Esophagus squamous epithelium (tissue), 5 donors: ENCODE data around the gene KCNB1. TPM values are rescaled to one million over a fixed set of nuclear protein-coding genes. Genes with fewer than 3 reads are reported as not detected.
A peak's percentile ranks its signal among the peaks of the same experiment; 100 is the strongest.

ENCODE experiments used
- DNase-seq: peaks from one replicate; lab custom pipeline; 2025; lab: John Stamatoyannopoulos, UW
- H3K27ac ChIP-seq, 4 donors: fragments of 200-600 bp; sonication (generic); one replicate each; pipeline ENCODE4 v1.5.1; 2016 to 2019; ENCODE audit warnings: mild to moderate bottlenecking in 1 of 4
- H3K27me3 ChIP-seq, 4 donors: fragments of 200-600 bp; sonication (generic); 1 replicate in 3 of 4; 2 replicates in 1 of 4; pipeline versions ENCODE4 v1.5.1 to v1.6.0; 2017 to 2021; ENCODE audit warnings: antibody characterized with exemption in 1 of 4
- H3K36me3 ChIP-seq, 3 donors: fragments of 200-600 bp; sonication (generic); one replicate each; pipeline ENCODE4 v1.5.1; 2016 to 2019
- H3K4me1 ChIP-seq, 3 donors: fragments of 200-600 bp; sonication (generic); one replicate each; pipeline ENCODE4 v1.5.1; 2017 to 2019
- H3K4me3 ChIP-seq, 4 donors: fragments of 200-600 bp; sonication (generic); 1 replicate in 3 of 4; 2 replicates in 1 of 4; pipeline ENCODE4 v1.5.1; 2016 to 2019; ENCODE audit warnings: mild to moderate bottlenecking in 2 of 4, moderate library complexity in 1 of 4
- H3K9me3 ChIP-seq, 3 donors: fragments of 200-600 bp; sonication (generic); one replicate each; pipeline ENCODE4 v1.5.1; 2016 to 2019
- CTCF ChIP-seq, 6 experiments: fragments of 450-650 bp in 4 of 6; fragments of 200-600 bp in 2 of 6; sonication (generic) in 2 of 6; IDR thresholded peaks; one replicate each; pipeline ENCODE4 v1.5.1; 2016 to 2019; ENCODE audit warnings: antibody characterized with exemption in 6 of 6, mild to moderate bottlenecking in 4 of 6, moderate library complexity in 4 of 6
- POLR2A ChIP-seq, 4 donors: fragments of 450-650 bp; IDR thresholded peaks; one replicate each; pipeline ENCODE4 v1.6.1; 2017; ENCODE audit warnings: antibody characterized with exemption in 4 of 4, mild to moderate bottlenecking in 4 of 4, moderate library complexity in 3 of 4
- WGBS, 2 donors: methylation state at CpG; one replicate each; pipeline ENCODE4 v1.1.5; 2018; 5-methylcytosine and 5-hydroxymethylcytosine counted together
- intact Hi-C: fragments of 100-400 bp; cut with DNase I; formaldehyde crosslinking; loops from one replicate; pipeline ENCODE4 v1.15.0; 2022
- total RNA-seq, 4 donors: library from RNA; depleted of rRNA; stranded (reverse); fragments of >200 nt; gene quantifications; one replicate each; pipeline ENCODE4 v1.1.0, GENCODE V29; 2016
- donor health status: DM: yes; HTN: yes; CAD: no.

KCNB1 gene
- total RNA-seq, 4 donors from 2014 or later: 0.11 to 3.6 (median 1.1) TPM

- peaks cover 0 to 51% (median 0%) of the 10 kb centered on the region in 4 donors for H3K27me3 ChIP-seq
- DNase-seq: no peak
- WGBS, 2 donors: 52 to 71% methylated on average over 3 of the region's 3 CpGs
- TF ChIP-seq CTCF (IDR thresholded peaks at IDR 0.05): no peak
- TF ChIP-seq POLR2A (IDR thresholded peaks at IDR 0.05): no peak
- no peaks in the 10 kb centered on the region for H3K9me3 ChIP-seq
- no peak overlapping the region for H3K4me3 ChIP-seq
- intact Hi-C loops: loop anchor here (5.0 to 10.0 kb wide), 3 partner anchors 156 to 274 kb away; no protein-coding TSS in a partner anchor
- H3K4me1 ChIP-seq: peaks cover 0 to 9% (median 0%) of the 10 kb centered on the region in 3 donors
- H3K36me3 ChIP-seq: no peaks in the 10 kb centered on the region
- no peak overlapping the region for H3K27ac ChIP-seq
Observed at GRCh38 chr20:49330701-49331615, 151.5 kb downstream of the KCNB1 start.

- H3K4me1 ChIP-seq: peaks cover 0 to 18% (median 0%) of the 10 kb centered on the region in 3 donors
- intact Hi-C loops: loop anchor here (10.0 kb wide), 1 partner anchor 84 kb away; no protein-coding TSS in a partner anchor
- no peaks in the 10 kb centered on the region for H3K36me3 ChIP-seq
- TF ChIP-seq POLR2A (IDR thresholded peaks at IDR 0.05) (no peak), CTCF (IDR thresholded peaks at IDR 0.05) (no peak)
- H3K27ac ChIP-seq: no peak overlapping the region
- no peaks in the 10 kb centered on the region for H3K9me3 ChIP-seq
- no peak overlapping the region for H3K4me3 ChIP-seq
- DNase-seq: no peak
- peaks cover 0 to 64% (median 0%) of the 10 kb centered on the region in 4 donors for H3K27me3 ChIP-seq
Observed at GRCh38 chr20:49328790-49329189, 153.7 kb downstream of the KCNB1 start.

GRCh38 chr20:49326026-49326425 lies 156.4 kb downstream of the KCNB1 start:
- Histone ChIP-seq H3K4me1 (peaks cover 0 to 22% (median 0%) of the 10 kb centered on the region in 3 donors), H3K27me3 (peaks cover 0 to 50% (median 2%) of the 10 kb centered on the region in 4 donors), H3K27ac (peak overlapping the region in 3 of 4 donors; percentile 17 to 58 (median 35)), H3K9me3 (no peaks in the 10 kb centered on the region), H3K36me3 (no peaks in the 10 kb centered on the region), H3K4me3 (no peak overlapping the region)
- DNase-seq: no peak
- intact Hi-C loops: loop anchor here (10.0 kb wide), 1 partner anchor 81 kb away; no protein-coding TSS in a partner anchor
- whole genome bisulfite sequencing, 2 donors: 14 to 39% methylated on average over 10 of the region's 10 CpGs
- TF ChIP-seq CTCF (IDR thresholded peaks at IDR 0.05) (no peak), POLR2A (IDR thresholded peaks at IDR 0.05) (no peak)

- H3K36me3 ChIP-seq: no peaks in the 10 kb centered on the region
- H3K4me3 ChIP-seq: no peak overlapping the region
- H3K27me3 ChIP-seq: peaks cover 0 to 64% (median 5%) of the 10 kb centered on the region in 4 donors
- peak overlapping the region in 3 of 4 donors; percentile 44 to 66 (median 48) for H3K27ac ChIP-seq
- H3K4me1 ChIP-seq: peaks cover 0 to 27% (median 3%) of the 10 kb centered on the region in 3 donors
- H3K9me3 ChIP-seq: no peaks in the 10 kb centered on the region
- TF ChIP-seq POLR2A (IDR thresholded peaks at IDR 0.05) (no peak), CTCF (IDR thresholded peaks at IDR 0.05) (no peak)
- DNase-seq: no peak
- intact Hi-C loops: loop anchor here (10.0 kb wide), 1 partner anchor 80 kb away; no protein-coding TSS in a partner anchor
- WGBS, 2 donors: 85 to 87% methylated on average over 5 of the region's 5 CpGs
Observed at GRCh38 chr20:49324306-49324705, 158.2 kb downstream of the KCNB1 start.
